ENCODE measurements around the gene DNAL1. TPM values are rescaled to one million over a fixed set of nuclear protein-coding genes. Genes with fewer than 3 reads are reported as not detected.

DNAL1 gene
- total RNA-seq, 1 donor from 2014 or later = 18.1 TPM

- Mint-ChIP-seq H3K27ac (ENCODE audit: unreplicated experiment) (peak overlapping the region; percentile 98), H3K36me3 (ENCODE audit: low read depth) (peaks cover 11% of the 10 kb centered on the region), H3K4me3 (peak overlapping the region; percentile 88), H3K4me1 (peaks cover 61% of the 10 kb centered on the region), H3K27me3 (ENCODE audit: low read depth) (no peaks in the 10 kb centered on the region), H3K9me3 (no peaks in the 10 kb centered on the region)
- no peak for DNase-seq (ENCODE audit: low read depth, low spot score)
- no peak for TF ChIP-seq CTCF (conservative IDR thresholded peaks at IDR 0.05)
These were observed 73.1 kb downstream of the DNAL1 start for GRCh38 chr14:73717711-73718417.

GRCh38 chr14:73718418-73719251, 73.8 kb downstream of the DNAL1 start:
- DNase-seq (ENCODE audit: low read depth, low spot score) = peak; percentile 60
- H3K27ac Mint-ChIP-seq (ENCODE audit: unreplicated experiment) = peak overlapping the region; percentile 98
- H3K27me3 Mint-ChIP-seq (ENCODE audit: low read depth) = no peaks in the 10 kb centered on the region
- no peaks in the 10 kb centered on the region for H3K9me3 Mint-ChIP-seq
- no peak for TF ChIP-seq CTCF (conservative IDR thresholded peaks at IDR 0.05)
- H3K36me3 Mint-ChIP-seq (ENCODE audit: low read depth) = peaks cover 12% of the 10 kb centered on the region
- H3K4me1 Mint-ChIP-seq = peaks cover 58% of the 10 kb centered on the region
- peak overlapping the region; percentile 88 for H3K4me3 Mint-ChIP-seq

- peaks cover 16% of the 10 kb centered on the region for H3K36me3 Mint-ChIP-seq (ENCODE audit: low read depth)
- TF ChIP-seq CTCF (conservative IDR thresholded peaks at IDR 0.05) = no peak
- H3K9me3 Mint-ChIP-seq = no peaks in the 10 kb centered on the region
- H3K27ac Mint-ChIP-seq (ENCODE audit: unreplicated experiment) = peak overlapping the region; percentile 59
- H3K4me1 Mint-ChIP-seq = peaks cover 65% of the 10 kb centered on the region
- H3K27me3 Mint-ChIP-seq (ENCODE audit: low read depth) = no peaks in the 10 kb centered on the region
- peak overlapping the region; percentile 88 for H3K4me3 Mint-ChIP-seq
- no peak for DNase-seq (ENCODE audit: low read depth, low spot score)
These were observed 74.6 kb downstream of the DNAL1 start for GRCh38 chr14:73719361-73719760.

- Mint-ChIP-seq H3K27ac (ENCODE audit: unreplicated experiment) (no peak overlapping the region), H3K27me3 (ENCODE audit: low read depth) (no peaks in the 10 kb centered on the region), H3K9me3 (no peaks in the 10 kb centered on the region), H3K4me1 (peaks cover 65% of the 10 kb centered on the region), H3K4me3 (peak overlapping the region; percentile 88), H3K36me3 (ENCODE audit: low read depth) (peaks cover 16% of the 10 kb centered on the region)
- no peak for DNase-seq (ENCODE audit: low read depth, low spot score)
- TF ChIP-seq CTCF (conservative IDR thresholded peaks at IDR 0.05) = no peak
These were observed 75.0 kb downstream of the DNAL1 start for GRCh38 chr14:73719791-73720190.

- no peak overlapping the region for H3K27ac Mint-ChIP-seq (ENCODE audit: unreplicated experiment)
- TF ChIP-seq CTCF (conservative IDR thresholded peaks at IDR 0.05) = no peak
- peaks cover 62% of the 10 kb centered on the region for H3K4me1 Mint-ChIP-seq
- H3K4me3 Mint-ChIP-seq = peak overlapping the region; percentile 54
- DNase-seq (ENCODE audit: low read depth, low spot score) = no peak
- peaks cover 16% of the 10 kb centered on the region for H3K36me3 Mint-ChIP-seq (ENCODE audit: low read depth)
- H3K27me3 Mint-ChIP-seq (ENCODE audit: low read depth) = no peaks in the 10 kb centered on the region
- H3K9me3 Mint-ChIP-seq = no peaks in the 10 kb centered on the region
These were observed 75.8 kb downstream of the DNAL1 start for GRCh38 chr14:73720636-73721035.
